ENCODE data around the gene KCNN3.

The KCNN3 gene

GRCh38 chr1:154786804-154787570 lies 83.1 kb downstream of the KCNN3 start:
- no peak for DNase-seq
- no peak for TF ChIP-seq POLR2A (IDR thresholded peaks at IDR 0.05; ENCODE audit: low read length)
- no peak for TF ChIP-seq GATA1 (IDR thresholded peaks at IDR 0.05; ENCODE audit: low read depth, low read length)

- no peak for DNase-seq
- no peak for TF ChIP-seq GATA1 (IDR thresholded peaks at IDR 0.05; ENCODE audit: low read depth, low read length)
- no peak for TF ChIP-seq POLR2A (IDR thresholded peaks at IDR 0.05; ENCODE audit: low read length)
Measured at GRCh38 chr1:154784924-154785531, 85.1 kb downstream of the KCNN3 start.

DNA sequence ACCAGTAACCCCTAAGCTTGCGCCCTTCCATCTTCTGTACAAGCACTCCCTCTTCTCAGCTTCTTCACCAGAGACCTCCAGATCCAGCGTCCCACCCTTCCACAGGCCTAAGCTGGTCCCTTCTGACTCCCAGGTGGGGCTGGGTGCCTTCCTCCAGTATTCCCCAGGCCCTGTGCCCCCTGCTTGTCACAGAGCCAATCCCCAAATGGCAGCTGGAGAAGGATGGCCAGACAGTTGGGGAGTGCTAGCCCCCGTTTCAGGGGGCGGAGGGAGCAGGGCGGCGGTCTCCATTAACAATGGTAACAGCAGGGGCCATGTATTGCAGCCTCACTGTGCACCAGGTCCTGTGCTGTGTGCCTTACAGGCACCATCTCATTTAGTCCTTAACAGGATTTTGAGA lies 85.7 kb downstream of the KCNN3 start:
- no peak for DNase-seq

GRCh38 chr1:154783976-154784375 lies 86.1 kb downstream of the KCNN3 start:
- no peak for DNase-seq
- TF ChIP-seq GATA1 (IDR thresholded peaks at IDR 0.05; ENCODE audit: low read depth, low read length) (no peak), POLR2A (IDR thresholded peaks at IDR 0.05; ENCODE audit: low read length) (no peak)

More for the DNA sequence above, 85.7 kb downstream of the KCNN3 start:
- TF ChIP-seq POLR2A (IDR thresholded peaks at IDR 0.05; ENCODE audit: low read length): no peak

- no peak for DNase-seq
- TF ChIP-seq GATA1 (IDR thresholded peaks at IDR 0.05; ENCODE audit: low read depth, low read length) (no peak), POLR2A (IDR thresholded peaks at IDR 0.05; ENCODE audit: low read length) (no peak)
Measured at GRCh38 chr1:154780541-154780940, 89.5 kb downstream of the KCNN3 start.

GRCh38 chr1:154779551-154780189 lies 90.4 kb downstream of the KCNN3 start:
- no peak for DNase-seq
- TF ChIP-seq GATA1 (IDR thresholded peaks at IDR 0.05; ENCODE audit: low read depth, low read length): no peak
- TF ChIP-seq POLR2A (IDR thresholded peaks at IDR 0.05; ENCODE audit: low read length): no peak

DNA sequence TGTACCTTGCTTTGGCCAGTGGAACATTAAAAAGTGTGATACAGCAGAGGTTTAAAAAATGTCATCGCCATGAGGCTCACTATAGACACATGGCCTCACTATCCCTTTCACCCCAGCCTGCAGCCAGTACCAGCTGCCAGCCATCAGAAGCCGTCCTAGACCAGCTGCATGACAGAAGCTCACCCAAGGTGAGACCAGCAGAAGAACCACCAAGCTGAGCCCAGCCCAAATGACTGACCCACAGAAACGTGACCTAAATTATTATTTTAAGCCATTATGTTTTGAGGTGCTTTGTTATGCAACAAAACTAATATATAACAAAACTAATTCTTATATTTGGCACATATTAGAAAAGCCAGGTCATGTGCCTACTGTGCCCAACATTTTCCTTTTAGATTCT lies 91.1 kb downstream of the KCNN3 start:
- no peak for DNase-seq
- TF ChIP-seq POLR2A (IDR thresholded peaks at IDR 0.05; ENCODE audit: low read length) (no peak), GATA1 (IDR thresholded peaks at IDR 0.05; ENCODE audit: low read depth, low read length) (no peak)

DNA sequence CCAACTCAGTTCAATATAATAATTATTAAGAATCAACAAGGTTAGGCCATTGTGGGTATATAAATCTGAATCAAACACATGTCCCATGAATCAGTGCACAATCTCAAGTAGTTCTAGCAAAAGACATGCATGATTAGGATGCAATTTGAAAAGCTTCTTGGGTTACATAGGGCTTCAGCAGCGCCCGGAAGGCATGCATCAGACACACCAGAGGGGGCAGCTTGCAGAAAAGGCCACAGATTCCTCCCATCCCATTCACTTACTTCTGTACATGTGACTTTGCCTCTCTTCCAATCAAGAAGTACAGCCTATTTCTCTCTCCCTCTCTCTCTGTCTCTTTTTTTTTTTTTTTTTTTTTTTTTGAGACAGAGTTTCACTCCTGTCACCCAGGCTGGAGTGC lies 91.8 kb downstream of the KCNN3 start:
- no peak for DNase-seq
- TF ChIP-seq GATA1 (IDR thresholded peaks at IDR 0.05; ENCODE audit: low read depth, low read length) (no peak), POLR2A (IDR thresholded peaks at IDR 0.05; ENCODE audit: low read length) (no peak)

DNA sequence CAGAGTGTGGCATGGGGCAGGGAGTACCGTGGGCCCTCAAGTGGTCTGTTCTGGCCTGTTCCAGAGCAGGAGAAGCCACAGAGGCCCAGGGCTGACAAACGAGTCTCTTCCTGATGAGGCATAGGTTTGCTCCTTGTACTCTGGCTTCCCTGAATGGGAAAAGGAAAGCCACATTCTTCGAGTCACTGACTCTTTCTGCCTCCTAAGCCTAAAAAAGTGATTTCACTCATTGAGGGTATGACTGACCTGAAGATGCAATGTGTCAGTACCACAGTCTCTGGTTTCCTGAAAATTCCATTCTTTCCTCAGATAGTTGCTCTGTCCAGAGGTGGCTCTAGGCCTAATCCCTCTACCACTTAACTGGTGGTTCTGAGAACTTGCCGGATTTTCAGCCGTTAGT lies 92.3 kb downstream of the KCNN3 start:
- TF ChIP-seq GATA1 (IDR thresholded peaks at IDR 0.05; ENCODE audit: low read depth, low read length): no peak
- TF ChIP-seq POLR2A (IDR thresholded peaks at IDR 0.05; ENCODE audit: low read length): no peak
- no peak for DNase-seq

DNA sequence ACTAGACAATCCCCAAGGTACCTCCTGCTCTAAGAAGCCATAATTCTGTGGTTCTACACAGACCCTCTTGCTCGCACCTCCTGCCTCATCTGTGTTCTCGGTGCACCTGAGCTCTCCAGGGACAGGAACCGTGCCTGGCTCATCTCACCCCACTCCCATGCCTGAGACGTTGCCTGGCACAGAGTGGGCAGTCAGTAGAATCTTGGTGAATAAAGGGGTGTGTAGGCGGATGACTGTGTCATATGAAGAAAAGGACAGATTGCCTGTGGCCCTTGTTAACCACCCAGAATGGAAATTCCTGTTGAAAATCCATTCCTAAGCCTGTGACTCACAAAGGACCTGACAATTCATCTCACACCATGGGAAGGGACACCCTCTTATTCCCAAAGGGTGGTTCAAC lies 92.9 kb downstream of the KCNN3 start:
- DNase-seq: no peak

GRCh38 chr1:154775621-154776605 lies 94.2 kb downstream of the KCNN3 start:
- no peak for DNase-seq
- no peak for TF ChIP-seq POLR2A (IDR thresholded peaks at IDR 0.05; ENCODE audit: low read length)
- TF ChIP-seq GATA1 (IDR thresholded peaks at IDR 0.05; ENCODE audit: low read depth, low read length): no peak

More for the DNA sequence above, 92.9 kb downstream of the KCNN3 start:
- TF ChIP-seq GATA1 (IDR thresholded peaks at IDR 0.05; ENCODE audit: low read depth, low read length) (no peak), POLR2A (IDR thresholded peaks at IDR 0.05; ENCODE audit: low read length) (no peak)

- no peak for DNase-seq
- TF ChIP-seq POLR2A (IDR thresholded peaks at IDR 0.05; ENCODE audit: low read length): no peak
- no peak for TF ChIP-seq GATA1 (IDR thresholded peaks at IDR 0.05; ENCODE audit: low read depth, low read length)
Measured at GRCh38 chr1:154774175-154774855, 95.8 kb downstream of the KCNN3 start.

DNA sequence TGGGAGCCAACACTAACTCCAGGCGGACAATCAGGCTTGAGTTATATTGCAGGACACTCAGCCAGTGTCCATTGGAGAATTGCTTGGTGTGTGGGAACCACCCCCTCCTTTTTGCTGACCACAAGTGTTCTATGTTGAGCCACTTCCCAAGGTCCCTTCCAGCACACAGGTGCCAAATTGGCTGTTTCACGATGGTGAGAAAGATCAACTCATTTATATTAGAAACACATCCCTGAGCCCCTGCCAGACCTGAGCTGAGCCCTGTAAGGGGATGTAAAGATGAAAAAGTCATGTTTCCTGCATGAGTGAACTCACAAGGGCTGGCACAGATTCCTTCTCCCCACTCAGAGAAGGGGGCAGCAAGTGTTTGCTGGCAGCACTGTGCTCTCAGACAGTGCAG lies 96.5 kb downstream of the KCNN3 start:
- TF ChIP-seq POLR2A (IDR thresholded peaks at IDR 0.05; ENCODE audit: low read length): no peak
- no peak for TF ChIP-seq GATA1 (IDR thresholded peaks at IDR 0.05; ENCODE audit: low read depth, low read length)
- no peak for DNase-seq
